ENCODE measurements around the gene ACTA2. TPM values are rescaled to one million over a fixed set of nuclear protein-coding genes. Genes with fewer than 3 reads are reported as not detected.

The ACTA2 gene
- total RNA-seq, 1 experiment from 2014 or later = 52.2 TPM

- CTCF ChIA-PET = no interaction called here
- DNase-seq (ENCODE audit: low spot score) = no peak
- Histone ChIP-seq H3K27ac (ENCODE audit: low read depth, low read length, poor library complexity, severe bottlenecking) (no peak overlapping the region), H3K9me3 (ENCODE audit: low read depth, low read length, poor library complexity, severe bottlenecking) (no peaks in the 10 kb centered on the region), H3K36me3 (ENCODE audit: insufficient read depth, low read length, poor library complexity, severe bottlenecking) (peaks cover 48% of the 10 kb centered on the region), H3K27me3 (replicated peaks; ENCODE audit: insufficient read depth, low read depth, low read length, poor library complexity) (no peaks in the 10 kb centered on the region), H3K4me1 (ENCODE audit: insufficient read depth, low read length, poor library complexity, severe bottlenecking) (peaks cover 26% of the 10 kb centered on the region), H3K4me3 (ENCODE audit: low read depth, low read length, poor library complexity, severe bottlenecking) (no peak overlapping the region)
- no TSS peak for BruUV-seq (replicated peaks)
- intact Hi-C loops (cut with micrococcal nuclease; ENCODE audit: unreplicated experiment) = no loop called here
- no peak for TF ChIP-seq EZH2 (IDR thresholded peaks at IDR 0.05; ENCODE audit: borderline replicate concordance, low read depth, low read length, poor library complexity, severe bottlenecking)
- no peak for TF ChIP-seq CTCF (conservative IDR thresholded peaks at IDR 0.05; ENCODE audit: low read depth, low read length)
- POLR2A ChIA-PET (ENCODE audit: low non-redundant PET) = no interaction called here
These were observed 34.2 kb downstream of the ACTA2 start for GRCh38 chr10:88918191-88918905.

- CTCF ChIA-PET = no interaction called here
- no TSS peak for BruUV-seq (replicated peaks)
- no peaks in the 10 kb centered on the region for H3K9me3 ChIP-seq (ENCODE audit: low read depth, low read length, poor library complexity, severe bottlenecking)
- H3K27ac ChIP-seq (ENCODE audit: low read depth, low read length, poor library complexity, severe bottlenecking) = no peak overlapping the region
- H3K4me3 ChIP-seq (ENCODE audit: low read depth, low read length, poor library complexity, severe bottlenecking) = no peak overlapping the region
- intact Hi-C loops (cut with micrococcal nuclease; ENCODE audit: unreplicated experiment) = no loop called here
- POLR2A ChIA-PET (ENCODE audit: low non-redundant PET) = interaction anchor here (0.6 kb wide), 1 partner anchor 17 kb away, joined by 6 read pairs; no protein-coding TSS in a partner anchor
- H3K36me3 ChIP-seq (ENCODE audit: insufficient read depth, low read length, poor library complexity, severe bottlenecking) = peaks cover 40% of the 10 kb centered on the region
- peaks cover 33% of the 10 kb centered on the region for H3K4me1 ChIP-seq (ENCODE audit: insufficient read depth, low read length, poor library complexity, severe bottlenecking)
- no peak for TF ChIP-seq CTCF (conservative IDR thresholded peaks at IDR 0.05; ENCODE audit: low read depth, low read length)
- TF ChIP-seq EZH2 (IDR thresholded peaks at IDR 0.05; ENCODE audit: borderline replicate concordance, low read depth, low read length, poor library complexity, severe bottlenecking) = no peak
- H3K27me3 ChIP-seq (replicated peaks; ENCODE audit: insufficient read depth, low read depth, low read length, poor library complexity) = no peaks in the 10 kb centered on the region
- DNase-seq (ENCODE audit: low spot score) = no peak
These were observed 35.6 kb downstream of the ACTA2 start for GRCh38 chr10:88916986-88917385.

- POLR2A ChIA-PET (ENCODE audit: low non-redundant PET) = no interaction called here
These were observed 36.3 kb downstream of the ACTA2 start for GRCh38 chr10:88916231-88916630.

More at GRCh38 chr10:88916231-88916630, 36.3 kb downstream of the ACTA2 start:
- Histone ChIP-seq H3K4me1 (ENCODE audit: insufficient read depth, low read length, poor library complexity, severe bottlenecking) (peaks cover 33% of the 10 kb centered on the region), H3K27me3 (replicated peaks; ENCODE audit: insufficient read depth, low read depth, low read length, poor library complexity) (no peaks in the 10 kb centered on the region), H3K9me3 (ENCODE audit: low read depth, low read length, poor library complexity, severe bottlenecking) (no peaks in the 10 kb centered on the region), H3K4me3 (ENCODE audit: low read depth, low read length, poor library complexity, severe bottlenecking) (no peak overlapping the region), H3K27ac (ENCODE audit: low read depth, low read length, poor library complexity, severe bottlenecking) (no peak overlapping the region), H3K36me3 (ENCODE audit: insufficient read depth, low read length, poor library complexity, severe bottlenecking) (peaks cover 43% of the 10 kb centered on the region)
- no peak for DNase-seq (ENCODE audit: low spot score)
- no peak for TF ChIP-seq EZH2 (IDR thresholded peaks at IDR 0.05; ENCODE audit: borderline replicate concordance, low read depth, low read length, poor library complexity, severe bottlenecking)
- TF ChIP-seq CTCF (conservative IDR thresholded peaks at IDR 0.05; ENCODE audit: low read depth, low read length) = no peak
- CTCF ChIA-PET = no interaction called here
- BruUV-seq (replicated peaks) = no TSS peak
- intact Hi-C loops (cut with micrococcal nuclease; ENCODE audit: unreplicated experiment) = no loop called here

All from A673 (cell line).